Islet precursor cell (in vitro differentiated cells): Measurements from ENCODE around the gene MTMR10.

Source experiments
- DNase-seq: peaks from one replicate; pipeline ENCODE4 v3.0.0-alpha.2; 2018

MTMR10 gene

GRCh38 chr15:30917013-30917412 lies 74.4 kb downstream of the MTMR10 start:
- DNase-seq = no peak

DNA sequence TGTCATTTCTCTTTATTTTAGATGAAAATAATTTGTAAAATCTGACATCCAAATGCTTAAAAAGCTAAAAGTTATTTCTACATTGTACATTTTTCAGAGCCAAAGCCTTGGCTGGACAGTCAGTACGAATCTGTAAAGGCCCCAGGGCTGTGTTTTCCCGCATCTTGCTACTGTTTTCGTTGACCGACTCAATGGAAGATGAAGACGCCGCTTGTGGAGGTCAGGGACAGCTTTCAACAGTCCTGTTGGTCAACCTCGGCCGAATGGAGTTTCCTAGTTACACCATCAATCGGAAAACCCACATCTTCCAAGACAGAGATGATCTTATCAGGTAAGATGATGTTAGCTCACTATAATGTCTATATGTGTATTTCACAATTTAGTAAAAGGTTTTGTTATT lies 77.7 kb downstream of the MTMR10 start:
- no peak for DNase-seq

DNA sequence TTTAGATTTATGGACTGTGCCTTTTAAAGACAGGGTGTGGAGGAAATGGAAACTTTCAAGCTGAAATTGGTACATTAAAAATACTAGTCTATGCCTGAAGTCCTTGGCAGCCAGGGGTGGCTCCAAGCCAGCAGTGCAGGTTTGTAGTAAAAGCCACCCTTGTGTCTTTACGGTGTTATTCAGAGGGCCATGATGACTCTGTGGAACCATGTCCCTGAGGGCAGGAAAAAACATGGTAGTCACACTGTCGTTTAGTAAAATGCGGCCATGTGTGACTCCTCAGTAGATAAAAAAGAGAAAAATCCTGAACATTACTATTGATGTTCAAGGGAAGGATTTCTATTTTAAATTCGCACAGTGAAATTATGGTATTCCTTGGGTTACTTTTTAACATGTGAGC lies 85.1 kb downstream of the MTMR10 start:
- no peak for DNase-seq

- DNase-seq = no peak
Measured at GRCh38 chr15:30905821-30906220, 85.6 kb downstream of the MTMR10 start.

DNA sequence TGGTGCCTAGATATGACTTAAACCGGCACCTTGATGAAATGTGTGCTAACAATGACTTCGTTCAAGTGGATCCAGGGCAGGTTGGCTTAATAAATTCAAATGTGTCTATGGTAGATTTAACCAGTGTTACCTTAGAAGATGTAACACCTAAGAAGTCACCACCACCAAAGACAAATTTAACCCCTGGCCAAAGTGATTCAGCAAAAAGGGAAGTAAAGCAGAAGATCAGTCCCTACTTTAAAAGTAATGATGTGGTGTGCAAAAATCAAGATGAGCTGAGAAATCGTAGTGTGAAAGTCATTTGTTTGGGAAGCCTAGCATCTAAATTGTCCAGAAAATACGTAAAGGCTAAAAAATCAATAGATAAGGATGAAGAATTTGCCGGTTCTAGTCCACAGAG lies 86.6 kb downstream of the MTMR10 start:
- no peak for DNase-seq

DNA sequence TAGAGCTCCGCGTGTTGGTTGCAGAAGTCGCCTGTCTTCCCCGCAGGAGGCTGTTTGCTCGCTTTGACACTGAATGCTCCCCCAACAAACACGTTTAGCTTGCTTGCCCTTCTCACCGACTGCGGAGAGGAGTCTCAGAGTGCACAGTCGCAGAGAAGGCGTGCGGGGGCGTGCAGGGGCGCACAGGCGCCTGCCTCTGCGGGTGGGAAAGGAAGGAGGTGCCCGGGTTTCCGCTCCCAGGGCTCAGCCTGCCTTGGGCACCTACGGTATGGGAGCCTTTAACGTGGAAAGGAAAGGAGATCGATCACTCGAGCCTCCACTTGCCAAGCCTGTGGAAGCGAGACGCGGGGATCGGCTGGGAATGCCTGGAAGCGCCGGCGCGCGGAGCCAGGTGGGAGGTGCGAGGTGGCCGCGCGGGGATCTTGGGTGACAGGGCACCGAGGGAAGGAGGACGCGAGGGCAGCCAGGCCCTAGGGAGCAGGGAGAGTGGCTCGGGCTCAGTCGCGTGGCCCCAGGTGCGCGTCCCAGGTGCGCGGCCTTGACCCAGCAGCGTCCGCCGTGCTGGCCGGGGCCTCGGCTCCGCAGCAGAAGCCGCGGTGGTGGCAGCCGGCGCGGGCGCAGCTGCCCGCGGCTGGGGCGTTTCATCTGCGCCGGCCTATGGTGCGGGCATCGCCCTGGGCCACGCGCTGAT lies 87.8 kb downstream of the MTMR10 start, which contains the start of gene FAN1:
TSS of gene FAN1 (plus strand) at position 419 of the 691 bp plus-strand sequence. CDS start 749 bp downstream, outside the sequence.
- peak; percentile 97 for DNase-seq

DNA sequence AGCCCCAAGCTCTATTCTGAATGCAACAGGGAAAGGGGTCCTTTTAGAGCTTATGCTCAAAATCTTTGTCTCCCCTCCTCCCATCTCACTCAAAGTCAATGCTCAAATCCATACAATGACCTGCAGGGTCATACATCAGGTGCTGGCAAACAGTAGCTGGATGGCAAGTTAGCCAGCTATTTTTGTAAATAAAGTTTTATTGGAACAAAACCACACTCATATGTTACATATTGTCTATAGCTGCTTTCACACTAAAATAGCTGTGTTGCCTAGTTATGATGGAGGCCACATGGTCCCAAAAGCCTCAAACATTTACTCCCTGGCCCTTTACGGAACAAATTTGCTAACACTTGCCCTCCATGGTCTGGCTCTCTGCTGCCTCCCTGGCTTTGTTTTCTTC lies 89.5 kb downstream of the MTMR10 start:
- DNase-seq = no peak

DNA sequence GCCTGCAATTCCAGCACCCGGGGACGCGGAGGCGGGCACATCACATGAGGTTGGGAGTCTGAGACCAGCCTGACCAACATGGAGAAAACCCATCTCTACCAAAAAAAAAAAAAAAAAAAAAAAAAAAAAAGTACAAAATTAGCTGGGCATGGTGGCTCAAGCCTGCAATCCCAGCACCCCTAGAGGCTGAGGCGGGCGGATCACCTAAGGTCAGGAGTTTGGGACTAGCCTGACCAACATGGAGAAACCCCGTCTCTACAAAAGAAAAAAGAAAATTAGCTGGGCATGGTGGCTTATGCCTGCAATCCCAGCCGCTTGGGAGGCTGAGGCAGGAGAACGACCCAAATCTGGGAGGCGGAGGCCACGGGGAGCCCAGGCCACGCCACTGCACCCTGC lies 95.2 kb downstream of the MTMR10 start:
- DNase-seq = no peak

DNA sequence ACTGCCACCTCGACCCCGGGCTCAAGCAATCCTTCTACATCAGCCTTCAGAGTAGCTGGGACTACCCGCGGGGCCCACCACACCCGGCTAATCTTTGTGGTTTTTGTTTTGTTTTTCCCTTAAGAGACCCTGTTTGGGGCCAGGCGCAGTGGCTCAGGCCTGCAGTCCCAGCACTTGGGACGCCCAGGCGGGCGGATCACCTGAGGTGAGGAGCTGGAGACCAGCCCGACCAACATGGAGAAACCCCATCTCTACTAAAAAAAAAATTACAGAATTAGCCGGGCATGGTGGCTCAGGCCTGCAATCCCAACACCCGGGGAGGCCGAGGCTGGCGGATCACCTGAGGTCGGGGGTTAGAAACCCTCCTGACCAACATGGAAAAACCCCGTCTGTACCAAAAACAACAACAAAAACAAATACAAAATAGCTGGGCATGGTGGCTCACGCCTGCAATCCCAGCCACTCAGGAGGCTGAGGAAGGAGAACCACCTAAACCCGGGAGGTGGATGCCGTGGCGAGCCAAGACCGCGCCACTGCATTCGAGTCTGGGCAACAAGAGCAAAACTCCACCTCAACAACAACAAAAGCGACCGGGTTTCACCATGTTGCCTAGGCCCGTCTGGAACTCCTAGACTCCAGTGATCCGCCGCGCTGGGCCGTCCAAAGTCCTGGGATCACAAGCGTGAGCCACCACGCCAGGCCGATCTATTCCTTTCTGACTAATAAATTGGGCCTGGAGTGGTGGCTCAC lies 95.8 kb downstream of the MTMR10 start:
- DNase-seq = no peak

- no peak for DNase-seq
Measured at GRCh38 chr15:30889196-30889595, 102.2 kb downstream of the MTMR10 start.
